HepG2 (cell line): ENCODE data around the gene ZNF281. TPM values are rescaled to one million over a fixed set of nuclear protein-coding genes. Genes with fewer than 3 reads are reported as not detected.

Experiments used
- BRD4 ChIP-seq: sonication (generic); formaldehyde crosslinking; IDR thresholded peaks from 2 replicates; pipeline ENCODE4 v1.4.0; 2020; ENCODE audit warnings: missing genetic modification reagents
- HOXA3 ChIP-seq: sonication (generic); formaldehyde crosslinking; IDR thresholded peaks from 2 replicates; pipeline ENCODE4 v1.5.0; 2020; ENCODE audit warnings: missing genetic modification reagents
- IKZF4 ChIP-seq: sonication (generic); formaldehyde crosslinking; IDR thresholded peaks from 2 replicates; pipeline ENCODE4 v1.5.1; 2020; ENCODE audit warnings: borderline replicate concordance, mild to moderate bottlenecking, low read depth, missing genetic modification reagents; ENCODE audit errors: not compliant biosample characterization
- PLRG1 ChIP-seq: fragments of 450-650 bp; conservative IDR thresholded peaks from 2 replicates; pipeline ENCODE4 v1.6.1; 2016
- SIX4 ChIP-seq: sonication (generic); formaldehyde crosslinking; IDR thresholded peaks from 2 replicates; pipeline ENCODE4 v1.4.0; 2020; ENCODE audit warnings: missing genetic modification reagents
- ZNF335 ChIP-seq: sonication (generic); formaldehyde crosslinking; IDR thresholded peaks from 2 replicates; pipeline ENCODE4 v1.4.0; 2020; ENCODE audit warnings: missing genetic modification reagents
- ZNF556 ChIP-seq: sonication (generic); formaldehyde crosslinking; IDR thresholded peaks from 2 replicates; pipeline ENCODE4 v1.4.0; 2020; ENCODE audit warnings: mild to moderate bottlenecking, missing genetic modification reagents, borderline replicate concordance
- ZNF569 ChIP-seq: sonication (generic); formaldehyde crosslinking; IDR thresholded peaks from 2 replicates; pipeline ENCODE4 v1.5.0; 2020; ENCODE audit warnings: mild to moderate bottlenecking, missing genetic modification reagents, moderate library complexity, borderline replicate concordance
- ZSCAN21 ChIP-seq: sonication (generic); formaldehyde crosslinking; IDR thresholded peaks from 2 replicates; pipeline ENCODE4 v1.8.0; 2022; ENCODE audit warnings: mild to moderate bottlenecking, missing genetic modification reagents, moderate library complexity, borderline replicate concordance
- ZSCAN25 ChIP-seq: sonication (generic); formaldehyde crosslinking; IDR thresholded peaks from 2 replicates; pipeline ENCODE4 v1.8.0; 2022; ENCODE audit warnings: mild to moderate bottlenecking, missing genetic modification reagents
- polyA plus RNA-seq, 8 experiments: library from polyadenylated mRNA; depleted of rRNA in 3 of 8; stranded (reverse) in 7 of 8; unstranded in 1 of 8; fragments of >200 nt; fragmentation: Illumina TruSeq in 4 of 8; extraction: Trizol in 4 of 8; gene quantifications; 2 replicates each; pipeline versions ENCODE4 v1.2.1 to v1.2.3, GENCODE V29; 2011 to 2016; ENCODE audit warnings: low read depth in 4 of 8, missing spikeins in 1 of 8, mixed read lengths in 1 of 8; ENCODE audit not compliant: insufficient read depth in 1 of 8
- total RNA-seq, 5 experiments: library from RNA; depleted of rRNA; stranded (reverse); fragments of >200 nt; fragmentation: Illumina TruSeq; extraction: Trizol; gene quantifications; 2 replicates each; pipeline ENCODE4 v1.2.3, GENCODE V29; 2016; ENCODE audit warnings: low read depth in 1 of 5
- TF ChIP-seq, protein P1 (sequence below): IDR thresholded peaks from 2 replicates; pipeline ENCODE4 v1.6.1; 2016; ENCODE audit warnings: low read depth
- TF ChIP-seq, protein P2 (sequence below): IDR thresholded peaks from 2 replicates; pipeline ENCODE4 v1.6.1; 2016; ENCODE audit warnings: low read depth, control low read depth
- TF ChIP-seq, protein P3 (sequence below): sonication (generic); formaldehyde crosslinking; IDR thresholded peaks from 2 replicates; pipeline ENCODE4 v1.4.0; 2020; ENCODE audit warnings: missing genetic modification reagents
- TF ChIP-seq, protein P4 (sequence below): sonication (generic); formaldehyde crosslinking; IDR thresholded peaks from 2 replicates; pipeline ENCODE4 v1.8.1; 2023; ENCODE audit warnings: missing genetic modification reagents, inconsistent platforms, borderline replicate concordance

ZNF281 gene
- total and polyA plus RNA-seq, 2 of the 13 experiments (the other 11 are each of a cell fraction or from before 2014, with no cell fraction given), result 7.7 to 20.6 TPM

DNA sequence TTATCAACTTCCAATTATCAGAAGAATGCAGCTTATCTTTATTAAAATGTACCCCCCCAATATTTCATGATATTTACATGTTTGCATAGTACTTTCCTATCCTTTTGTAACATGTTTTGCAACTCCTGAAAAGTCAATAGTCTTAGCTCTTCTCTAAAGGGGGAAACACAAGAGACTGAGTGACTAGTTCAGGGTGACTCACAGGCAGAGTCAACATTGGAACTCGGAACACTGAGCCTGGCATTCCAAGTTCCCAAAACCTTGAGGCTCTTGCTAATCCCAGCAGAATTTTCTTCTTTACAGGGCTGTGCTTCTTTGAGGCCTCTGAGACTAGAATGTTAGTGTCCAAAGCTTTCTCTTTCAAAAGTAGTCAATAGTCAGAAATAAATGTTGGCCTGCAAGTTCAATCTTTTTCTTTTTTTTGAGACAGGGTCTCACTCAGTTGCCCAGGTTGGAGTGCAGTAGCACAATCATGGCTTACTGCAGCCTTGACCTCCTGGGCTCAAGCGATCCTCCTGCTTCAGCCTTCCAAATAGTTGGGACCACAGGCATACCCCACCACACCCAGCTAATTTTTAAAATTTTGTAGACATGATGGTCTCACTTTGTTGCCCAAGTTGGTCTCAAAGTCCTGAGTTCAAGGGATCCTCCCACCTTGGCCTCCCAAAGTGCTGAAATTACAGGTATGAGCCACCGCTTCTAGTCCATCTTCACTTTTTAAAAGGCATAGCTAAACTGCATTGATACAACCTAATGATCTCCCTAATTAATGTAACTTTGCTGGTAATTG is 37.5 kb downstream of the ZNF281 start (continued):
- TF ChIP-seq ZNF556 (CRISPR knock-in tag) (no peak), ZNF569 (CRISPR knock-in tag) (no peak), BRD4 (CRISPR knock-in tag) (no peak), HOXA3 (peak; percentile 56; the same call in 1 of the 2 replicates), IKZF4 (CRISPR knock-in tag) (no peak), ZSCAN21 (CRISPR knock-in tag) (no peak), PLRG1 (no peak), SIX4 (CRISPR knock-in tag) (peak; percentile 82), ZSCAN25 (CRISPR knock-in tag) (peak; percentile 47; the same call in 1 of the 2 replicates), ZNF335 (0 out of 2 replicates have a peak, but pooled peaks have one; percentile 40)
- TF ChIP-seq, protein P1, sequence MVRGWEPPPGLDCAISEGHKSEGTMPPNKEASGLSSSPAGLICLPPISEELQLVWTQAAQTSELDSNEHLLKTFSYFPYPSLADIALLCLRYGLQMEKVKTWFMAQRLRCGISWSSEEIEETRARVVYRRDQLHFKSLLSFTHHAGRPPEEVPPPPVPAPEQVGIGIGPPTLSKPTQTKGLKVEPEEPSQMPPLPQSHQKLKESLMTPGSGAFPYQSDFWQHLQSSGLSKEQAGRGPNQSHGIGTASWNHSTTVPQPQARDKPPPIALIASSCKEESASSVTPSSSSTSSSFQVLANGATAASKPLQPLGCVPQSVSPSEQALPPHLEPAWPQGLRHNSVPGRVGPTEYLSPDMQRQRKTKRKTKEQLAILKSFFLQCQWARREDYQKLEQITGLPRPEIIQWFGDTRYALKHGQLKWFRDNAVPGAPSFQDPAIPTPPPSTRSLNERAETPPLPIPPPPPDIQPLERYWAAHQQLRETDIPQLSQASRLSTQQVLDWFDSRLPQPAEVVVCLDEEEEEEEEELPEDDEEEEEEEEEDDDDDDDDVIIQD (CRISPR knock-in tag), result peak; percentile 94
- TF ChIP-seq, protein P2, sequence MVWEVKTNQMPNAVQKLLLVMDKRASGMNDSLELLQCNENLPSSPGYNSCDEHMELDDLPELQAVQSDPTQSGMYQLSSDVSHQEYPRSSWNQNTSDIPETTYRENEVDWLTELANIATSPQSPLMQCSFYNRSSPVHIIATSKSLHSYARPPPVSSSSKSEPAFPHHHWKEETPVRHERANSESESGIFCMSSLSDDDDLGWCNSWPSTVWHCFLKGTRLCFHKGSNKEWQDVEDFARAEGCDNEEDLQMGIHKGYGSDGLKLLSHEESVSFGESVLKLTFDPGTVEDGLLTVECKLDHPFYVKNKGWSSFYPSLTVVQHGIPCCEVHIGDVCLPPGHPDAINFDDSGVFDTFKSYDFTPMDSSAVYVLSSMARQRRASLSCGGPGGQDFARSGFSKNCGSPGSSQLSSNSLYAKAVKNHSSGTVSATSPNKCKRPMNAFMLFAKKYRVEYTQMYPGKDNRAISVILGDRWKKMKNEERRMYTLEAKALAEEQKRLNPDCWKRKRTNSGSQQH (CRISPR knock-in tag), result no peak
- TF ChIP-seq, protein P3, sequence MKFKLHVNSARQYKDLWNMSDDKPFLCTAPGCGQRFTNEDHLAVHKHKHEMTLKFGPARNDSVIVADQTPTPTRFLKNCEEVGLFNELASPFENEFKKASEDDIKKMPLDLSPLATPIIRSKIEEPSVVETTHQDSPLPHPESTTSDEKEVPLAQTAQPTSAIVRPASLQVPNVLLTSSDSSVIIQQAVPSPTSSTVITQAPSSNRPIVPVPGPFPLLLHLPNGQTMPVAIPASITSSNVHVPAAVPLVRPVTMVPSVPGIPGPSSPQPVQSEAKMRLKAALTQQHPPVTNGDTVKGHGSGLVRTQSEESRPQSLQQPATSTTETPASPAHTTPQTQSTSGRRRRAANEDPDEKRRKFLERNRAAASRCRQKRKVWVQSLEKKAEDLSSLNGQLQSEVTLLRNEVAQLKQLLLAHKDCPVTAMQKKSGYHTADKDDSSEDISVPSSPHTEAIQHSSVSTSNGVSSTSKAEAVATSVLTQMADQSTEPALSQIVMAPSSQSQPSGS (CRISPR knock-in tag), result peak; percentile 69; the same call in 1 of the 2 replicates
- TF ChIP-seq, protein P4, sequence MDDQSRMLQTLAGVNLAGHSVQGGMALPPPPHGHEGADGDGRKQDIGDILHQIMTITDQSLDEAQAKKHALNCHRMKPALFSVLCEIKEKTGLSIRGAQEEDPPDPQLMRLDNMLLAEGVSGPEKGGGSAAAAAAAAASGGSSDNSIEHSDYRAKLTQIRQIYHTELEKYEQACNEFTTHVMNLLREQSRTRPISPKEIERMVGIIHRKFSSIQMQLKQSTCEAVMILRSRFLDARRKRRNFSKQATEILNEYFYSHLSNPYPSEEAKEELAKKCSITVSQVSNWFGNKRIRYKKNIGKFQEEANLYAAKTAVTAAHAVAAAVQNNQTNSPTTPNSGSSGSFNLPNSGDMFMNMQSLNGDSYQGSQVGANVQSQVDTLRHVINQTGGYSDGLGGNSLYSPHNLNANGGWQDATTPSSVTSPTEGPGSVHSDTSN (CRISPR knock-in tag), result no peak
- TF ChIP-seq, all 625 proteins: peak for 196
